Measurements from ENCODE around the gene NT5M. TPM values are rescaled to one million over a fixed set of nuclear protein-coding genes. Genes with fewer than 3 reads are reported as not detected.
"Not testable (repeated sequence)": the region's sequence is repeated elsewhere in the genome, so short reads cannot be mapped to it uniquely, and the experiment has no call there.

The NT5M gene
- total RNA-seq, 1 experiment from 2014 or later: 2.9 TPM

DNA sequence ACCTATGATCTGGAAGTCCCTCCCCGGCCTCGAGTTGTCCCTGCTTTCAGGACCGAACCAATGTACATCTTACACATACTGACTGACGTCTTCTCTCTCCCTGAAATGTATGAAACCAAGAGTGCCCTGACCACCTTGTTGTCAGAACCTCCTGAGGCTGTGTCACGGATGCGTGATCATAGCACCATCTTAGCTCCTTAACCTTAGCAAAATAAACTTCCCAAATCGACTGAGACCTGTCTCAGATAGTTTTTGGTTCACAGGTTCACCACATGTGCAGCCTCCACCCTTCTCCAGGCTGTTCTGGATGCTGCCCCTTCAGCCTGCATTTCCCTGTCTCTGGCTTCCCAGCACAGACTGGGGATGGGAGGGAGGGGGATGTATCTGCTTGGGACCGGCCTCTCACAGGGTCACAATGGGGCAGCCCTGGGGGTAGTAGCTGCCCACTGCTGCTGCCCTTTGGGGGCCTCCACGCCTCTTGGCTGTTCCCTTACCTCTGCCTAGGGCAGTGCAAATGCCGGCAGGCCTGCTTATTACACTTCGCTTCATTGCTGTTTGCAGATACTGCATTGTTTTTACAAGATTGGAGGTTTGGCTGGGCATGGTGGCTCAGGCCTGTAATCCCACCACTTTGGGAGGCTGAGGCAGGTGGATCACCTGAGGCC, 69.8 kb downstream of the NT5M start:
- DNase-seq (ENCODE audit: low read depth): no peak

DNA sequence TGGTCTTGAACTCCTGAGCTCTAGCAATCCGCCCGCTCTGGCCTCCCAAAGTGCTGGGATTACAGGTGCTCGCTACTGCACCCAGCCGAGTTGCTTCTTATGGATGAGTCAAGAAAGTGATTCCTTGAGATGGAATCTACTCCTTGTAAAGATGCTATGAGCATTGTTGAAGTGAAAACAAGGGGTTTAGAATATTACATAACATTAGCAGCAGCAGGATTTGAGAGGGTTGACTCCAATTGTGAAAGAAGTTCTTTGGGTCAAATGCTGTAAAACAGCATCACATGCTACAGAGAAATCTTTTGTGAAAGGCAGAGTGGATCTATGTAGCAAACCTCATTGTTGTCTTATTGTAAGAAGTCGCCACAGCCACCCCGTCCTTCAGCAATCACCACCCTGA, 72.7 kb downstream of the NT5M start:
- no peak for DNase-seq (ENCODE audit: low read depth)

DNA sequence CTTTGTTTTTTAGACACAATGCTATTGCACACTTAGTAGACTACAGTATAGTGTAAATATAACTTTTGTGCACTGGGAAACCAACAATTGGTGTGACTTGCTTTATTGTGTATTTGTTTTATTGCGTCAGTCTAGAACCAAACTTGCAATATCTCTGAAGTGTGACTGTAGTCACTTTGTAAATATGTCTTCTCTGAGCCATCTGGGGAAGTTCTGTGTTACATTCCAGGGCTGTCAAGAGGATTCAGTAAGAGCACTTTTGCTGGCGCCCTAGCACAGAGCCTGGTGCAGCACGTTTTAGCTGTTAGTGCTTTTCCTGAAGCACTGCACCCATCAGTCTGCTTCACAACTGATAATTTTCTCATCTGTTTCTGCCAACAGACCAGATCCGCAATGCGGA, 73.2 kb downstream of the NT5M start:
- no peak for DNase-seq (ENCODE audit: low read depth)

DNA sequence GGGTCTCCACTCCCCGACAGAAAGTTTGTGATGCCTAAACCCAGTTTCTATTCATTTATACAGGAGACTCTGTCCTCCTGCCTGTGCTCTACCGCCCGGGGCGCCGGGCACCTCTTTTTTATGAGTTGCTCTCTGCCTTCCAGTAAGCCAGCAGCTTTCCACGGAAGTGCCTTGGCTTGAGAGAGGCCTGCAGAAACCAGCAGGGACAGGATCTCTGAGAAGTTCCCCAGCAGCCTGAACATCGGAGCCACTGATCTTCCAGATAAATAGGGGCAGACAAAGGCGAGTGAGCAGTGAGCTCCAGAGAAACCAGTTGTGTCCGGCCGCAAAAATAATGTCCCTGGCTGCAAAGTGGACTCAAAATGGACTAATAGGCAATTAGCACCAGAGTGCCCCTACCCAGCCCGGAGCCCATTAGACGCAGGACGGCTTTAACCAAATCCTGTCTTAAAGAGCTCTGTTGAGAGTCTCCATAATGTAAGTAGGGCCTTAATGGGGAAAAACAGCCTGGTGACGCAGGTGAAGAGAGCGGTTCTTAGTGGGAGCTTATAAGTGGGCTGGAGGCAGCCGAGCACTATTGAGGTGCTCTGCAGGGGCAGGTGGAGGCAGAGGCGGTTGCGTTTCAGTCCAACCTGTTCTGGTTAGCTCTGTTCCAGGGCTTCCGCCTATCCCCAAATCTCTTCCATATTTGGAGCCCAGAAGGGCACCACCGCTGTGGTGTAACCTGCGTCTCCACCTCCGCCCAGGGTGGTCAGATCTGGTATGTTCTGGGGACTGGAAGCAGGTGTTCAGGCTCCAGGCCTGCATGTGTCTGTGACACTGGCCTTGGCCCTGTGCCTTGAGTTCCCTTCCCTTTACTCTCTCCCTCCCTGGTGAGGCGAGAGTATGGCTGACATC, 74.1 kb downstream of the NT5M start:
- DNase-seq (ENCODE audit: low read depth): no peak

DNA sequence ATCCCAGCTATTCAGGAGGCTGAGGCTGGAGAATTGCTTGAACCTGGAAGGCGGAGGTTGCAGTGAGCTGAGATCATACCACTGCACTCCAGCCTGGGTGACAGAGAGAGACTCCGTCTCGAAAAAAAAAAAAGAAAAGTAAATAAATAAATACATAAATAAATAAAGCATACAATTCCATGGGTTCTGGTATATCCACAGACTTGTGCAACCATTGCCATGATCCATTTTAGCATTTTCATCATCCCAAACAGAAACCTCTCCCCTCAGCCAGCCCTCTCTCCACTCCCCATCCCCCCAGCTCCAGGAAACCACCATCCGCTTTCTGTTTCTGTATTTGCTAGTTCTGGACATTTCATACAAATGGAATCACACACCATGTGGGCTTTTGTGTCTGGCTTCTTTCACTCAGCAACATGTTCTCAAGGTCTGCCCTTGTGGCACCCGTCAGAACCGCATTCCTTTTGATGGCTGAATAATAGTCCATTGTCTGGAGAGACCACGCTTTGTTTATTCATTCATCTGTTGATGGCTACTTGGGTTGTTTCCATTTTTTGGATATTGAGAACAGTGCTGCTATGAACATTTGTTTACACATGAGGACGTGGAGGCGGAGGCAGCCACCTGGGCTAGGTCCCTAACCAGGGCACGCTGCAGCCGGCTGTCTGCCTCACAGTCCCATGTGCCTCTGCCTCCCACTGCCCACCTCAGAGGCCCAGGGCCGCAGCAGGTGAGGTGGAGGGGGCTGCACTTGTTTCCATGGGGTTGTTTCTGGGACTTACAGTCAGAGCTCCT, 76.2 kb downstream of the NT5M start:
- DNase-seq (ENCODE audit: low read depth): no peak

DNA sequence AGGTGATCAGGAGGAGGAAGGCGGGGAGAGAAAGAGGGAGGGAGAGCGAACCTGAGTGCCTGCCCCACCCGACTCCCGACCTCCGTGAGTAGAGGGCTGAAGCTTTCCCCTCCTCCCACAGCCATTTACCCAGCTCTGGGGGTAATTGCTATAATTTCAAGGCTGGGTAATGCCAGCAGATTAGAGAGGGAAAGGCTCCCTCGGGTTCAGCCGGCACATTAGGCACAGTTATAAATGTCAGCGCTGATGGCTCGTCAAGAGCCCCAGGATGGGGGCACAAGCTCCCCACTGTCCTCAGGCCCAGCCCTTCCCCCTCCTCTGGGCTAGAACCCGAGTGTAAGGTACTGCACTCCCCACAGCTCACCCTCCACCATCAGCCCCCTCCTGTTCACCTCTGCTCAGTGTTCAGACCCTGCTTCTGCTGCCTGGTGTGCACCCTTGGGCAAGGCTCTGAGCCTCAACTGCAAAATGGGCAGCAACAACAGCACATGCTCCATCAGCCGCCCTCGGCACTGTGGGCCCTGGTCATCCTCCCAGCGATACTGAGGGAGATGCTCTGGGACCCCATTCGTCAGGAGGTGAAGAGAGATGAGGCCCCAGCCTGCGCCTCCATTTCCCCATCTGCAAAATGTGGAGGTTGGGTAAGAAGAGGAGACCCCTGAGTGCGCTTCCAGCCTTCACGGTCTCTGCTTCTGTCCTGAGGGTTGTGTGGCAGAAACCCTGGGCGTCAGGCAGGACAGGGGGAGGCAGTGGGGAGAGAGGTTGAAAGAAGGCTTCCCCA, 77.2 kb downstream of the NT5M start:
- no peak for DNase-seq (ENCODE audit: low read depth)

DNA sequence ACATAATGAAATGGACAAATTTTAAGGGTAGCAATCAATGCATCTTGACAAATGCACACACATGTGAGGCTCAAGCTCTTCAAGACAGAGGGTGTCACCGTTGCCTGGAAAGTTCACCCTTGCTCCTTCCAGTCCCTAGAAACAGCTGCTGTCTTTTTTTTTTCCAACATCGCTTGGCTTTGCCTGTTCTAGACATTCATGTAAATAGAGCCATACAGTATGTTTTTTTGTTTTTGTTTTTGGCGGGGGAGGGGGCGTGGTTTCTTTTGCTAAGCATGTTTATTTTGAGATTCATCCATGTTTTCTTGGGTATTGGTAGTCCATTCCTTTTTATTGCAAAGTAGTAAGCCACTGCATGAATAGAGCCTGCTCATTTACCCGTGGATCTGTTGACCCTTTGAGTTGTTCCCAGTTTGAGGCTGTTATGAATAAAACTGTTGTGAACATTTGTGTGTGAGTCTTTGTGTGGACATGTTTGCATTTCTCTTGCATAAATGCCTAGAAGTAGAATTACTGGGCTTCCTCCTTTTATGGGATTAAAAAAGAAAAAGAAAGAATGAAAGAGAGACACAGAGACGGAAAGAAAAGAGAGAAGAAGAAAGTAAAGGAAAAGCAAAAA, 78.4 kb downstream of the NT5M start:
- no peak for DNase-seq (ENCODE audit: low read depth)

DNA sequence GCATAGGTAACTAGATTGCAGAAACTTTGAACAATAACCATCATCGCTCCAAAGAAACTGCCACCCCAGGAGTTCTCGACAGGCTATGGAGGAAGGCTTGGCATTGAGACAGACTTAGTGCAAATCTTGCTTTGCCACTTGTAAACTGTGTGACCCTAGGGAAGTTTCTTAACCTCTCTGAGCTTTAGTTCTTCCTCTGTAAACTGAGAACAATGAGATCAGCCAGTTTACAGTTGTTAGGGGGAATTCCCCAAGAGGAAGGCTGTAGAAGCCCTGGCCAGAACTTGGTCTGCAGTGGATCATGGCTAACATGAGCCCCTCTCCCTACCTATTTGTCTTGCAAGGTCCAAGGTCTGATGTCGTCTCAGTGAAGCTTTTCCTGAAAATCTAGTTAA, 78.9 kb downstream of the NT5M start:
- DNase-seq (ENCODE audit: low read depth): no peak

DNA sequence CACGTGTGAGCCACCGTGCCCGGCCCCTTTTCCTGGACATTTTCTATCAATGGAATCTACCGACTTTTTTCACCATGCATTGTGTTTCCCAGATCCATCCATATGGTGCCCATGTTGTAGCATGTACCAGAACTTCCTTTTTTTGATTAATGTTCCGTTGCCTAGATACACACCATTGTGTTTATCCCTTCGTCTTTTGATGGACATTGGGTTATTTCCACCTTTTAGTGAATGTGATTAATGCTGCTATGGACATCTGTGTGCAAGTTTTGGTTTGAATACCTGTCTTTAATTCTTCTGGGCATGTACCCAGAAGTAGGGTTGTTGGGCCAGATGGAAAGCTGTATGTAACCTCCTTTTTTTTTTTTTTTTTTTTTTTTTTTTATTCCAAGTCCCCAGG, 79.8 kb downstream of the NT5M start:
- DNase-seq (ENCODE audit: low read depth): no peak

DNA sequence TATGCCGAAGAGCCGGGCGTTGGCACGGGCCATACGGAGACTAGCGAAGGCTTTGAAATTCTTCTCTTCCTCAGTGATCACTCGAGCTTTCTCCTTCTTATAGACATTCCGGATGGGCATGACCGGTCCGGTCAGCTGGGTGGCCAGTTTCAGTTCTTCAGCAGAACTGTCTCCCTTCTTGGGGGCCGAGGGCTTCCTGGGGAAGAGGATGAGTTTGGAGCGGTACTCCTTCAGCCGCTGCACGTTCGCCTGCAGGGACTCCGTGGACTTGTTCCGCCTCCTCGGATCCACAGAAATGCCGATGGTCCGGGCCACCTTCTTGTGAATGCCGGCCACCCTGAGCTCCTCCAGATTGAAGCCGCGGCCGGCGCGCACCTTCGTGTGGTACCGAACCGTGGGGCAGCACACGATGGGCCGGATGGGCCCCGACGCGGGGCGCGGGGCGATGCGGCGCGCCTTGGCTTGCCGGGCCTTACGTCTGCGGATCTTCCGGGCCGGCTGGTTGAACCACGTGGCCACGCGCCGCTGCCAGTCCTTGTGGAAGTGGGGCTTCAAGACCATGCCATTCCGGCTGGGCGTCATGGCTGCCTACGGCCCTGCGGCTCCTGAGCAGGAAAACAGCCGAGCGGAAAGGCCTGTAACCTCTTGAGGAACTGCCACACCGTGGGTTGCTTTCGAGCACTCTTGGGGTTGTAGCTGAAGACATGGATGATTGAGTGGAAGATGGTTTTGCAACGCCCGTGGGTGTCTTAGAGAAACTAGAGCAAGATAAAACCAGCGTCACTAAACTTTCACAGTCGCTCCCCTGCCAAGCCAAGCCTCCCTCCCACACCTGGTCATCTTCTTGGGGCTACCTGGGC, 80.5 kb downstream of the NT5M start:
- DNase-seq (ENCODE audit: low read depth): not testable (repeated sequence)

DNA sequence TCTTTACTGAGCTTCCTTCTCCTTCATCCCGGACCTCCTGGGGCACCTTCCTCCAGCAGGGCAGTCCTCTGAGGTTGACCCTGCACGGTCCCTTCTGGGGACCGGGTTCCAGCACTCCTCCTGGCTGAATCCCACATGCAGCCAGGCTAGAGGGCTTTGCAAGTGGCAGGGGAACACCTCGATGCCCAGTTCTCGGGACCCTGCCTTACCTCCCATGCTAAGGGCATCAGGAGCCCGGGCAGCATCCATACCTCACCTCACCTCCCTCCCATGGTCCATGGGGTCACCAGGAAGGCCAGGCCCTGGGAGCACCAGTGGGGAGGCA, 81.1 kb downstream of the NT5M start:
- DNase-seq (ENCODE audit: low read depth): no peak

DNA sequence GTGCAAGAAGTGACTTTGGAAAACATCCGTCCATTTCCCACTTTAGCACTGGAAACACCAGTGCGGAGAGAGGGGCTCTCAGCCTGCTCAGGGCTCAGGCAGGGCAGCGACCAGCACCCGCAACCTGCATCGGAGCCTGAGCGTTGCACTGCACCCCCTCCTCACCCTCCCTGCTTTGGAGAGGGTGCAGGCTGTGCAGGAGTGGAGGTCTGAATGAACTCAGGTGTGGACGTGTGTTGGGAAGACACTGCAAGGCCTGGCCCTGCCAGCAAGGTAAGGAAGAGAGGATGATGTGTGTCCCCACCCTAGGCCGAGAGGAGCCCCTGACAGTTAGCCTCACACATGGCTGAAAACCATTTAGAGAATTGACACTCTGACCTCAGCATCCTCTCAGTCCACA, 81.8 kb downstream of the NT5M start:
- DNase-seq (ENCODE audit: low read depth): no peak

DNA sequence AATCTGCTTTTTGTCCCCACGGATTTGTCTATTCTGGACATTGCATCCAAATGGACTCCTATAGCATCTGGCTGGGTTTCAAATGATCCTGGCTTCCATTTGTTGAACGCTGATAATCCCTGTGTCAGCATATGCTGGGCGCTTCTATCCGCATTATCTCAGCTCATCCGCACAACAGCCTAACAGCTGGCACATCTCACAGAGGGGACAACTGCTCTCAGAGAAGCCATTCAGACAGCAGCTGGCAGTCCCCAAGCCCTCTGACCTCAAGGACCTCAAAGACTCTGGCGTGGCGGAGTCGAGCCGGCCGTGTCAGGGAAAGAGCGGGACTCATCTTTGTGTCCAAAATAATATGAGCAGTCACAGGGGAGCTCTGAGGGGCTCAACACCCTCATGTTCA, 82.3 kb downstream of the NT5M start:
- no peak for DNase-seq (ENCODE audit: low read depth)

DNA sequence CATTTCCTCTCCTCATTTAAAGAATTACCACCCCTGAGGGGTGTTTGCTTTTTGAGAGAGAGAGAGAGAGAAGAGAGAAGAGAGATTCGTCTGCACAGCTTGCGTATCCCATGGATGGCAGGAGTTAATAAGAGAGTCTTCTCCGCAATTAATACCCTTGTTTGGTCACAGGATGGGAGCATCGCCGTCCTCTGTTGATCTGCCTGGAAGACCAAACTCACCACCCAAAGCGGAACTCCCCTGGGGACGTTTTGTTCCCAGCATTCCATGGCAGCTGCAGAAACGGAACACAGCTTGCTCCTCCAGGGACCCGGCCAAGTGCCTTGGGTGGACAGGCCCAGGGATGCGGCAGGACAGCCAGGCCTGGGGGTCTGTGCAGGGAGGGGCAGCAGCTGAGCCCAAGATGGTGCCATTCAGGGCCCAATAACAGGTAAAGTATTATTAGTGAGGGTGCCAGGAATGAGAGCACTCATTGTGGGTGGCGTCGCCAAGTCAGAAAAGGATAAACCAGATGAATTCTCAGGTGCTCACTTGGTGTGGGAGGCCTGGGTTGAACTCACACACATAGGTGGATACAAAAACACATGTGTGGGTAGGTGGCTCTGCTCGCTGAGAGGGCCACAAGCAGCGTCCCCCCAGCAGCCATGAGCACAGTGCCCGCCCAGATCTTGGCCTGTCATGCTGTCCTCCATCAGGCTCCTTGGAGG, 83.1 kb downstream of the NT5M start:
- no peak for DNase-seq (ENCODE audit: low read depth)

DNA sequence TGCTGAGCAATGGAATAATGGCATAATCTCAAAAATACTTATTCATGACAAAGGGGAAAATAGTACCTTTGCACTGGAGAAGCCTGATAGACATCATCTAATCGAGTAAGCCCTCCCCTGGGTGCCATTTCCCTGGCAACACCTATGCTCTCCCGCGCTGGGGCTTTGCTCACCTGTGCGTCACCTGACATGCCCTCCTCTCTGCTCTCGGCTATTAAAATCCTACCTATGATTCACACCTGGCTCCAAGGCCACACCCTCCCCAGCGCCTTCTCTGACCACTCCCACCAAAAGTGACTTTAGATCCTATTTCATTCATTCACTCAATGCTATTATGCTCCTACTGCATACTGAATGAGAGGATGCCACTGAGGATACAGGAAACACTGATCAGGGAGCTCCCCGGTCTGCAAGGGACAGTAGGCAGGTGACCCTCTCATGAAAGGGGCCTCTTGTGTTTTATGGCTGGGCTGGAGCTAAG, 83.9 kb downstream of the NT5M start:
- DNase-seq (ENCODE audit: low read depth): no peak

DNA sequence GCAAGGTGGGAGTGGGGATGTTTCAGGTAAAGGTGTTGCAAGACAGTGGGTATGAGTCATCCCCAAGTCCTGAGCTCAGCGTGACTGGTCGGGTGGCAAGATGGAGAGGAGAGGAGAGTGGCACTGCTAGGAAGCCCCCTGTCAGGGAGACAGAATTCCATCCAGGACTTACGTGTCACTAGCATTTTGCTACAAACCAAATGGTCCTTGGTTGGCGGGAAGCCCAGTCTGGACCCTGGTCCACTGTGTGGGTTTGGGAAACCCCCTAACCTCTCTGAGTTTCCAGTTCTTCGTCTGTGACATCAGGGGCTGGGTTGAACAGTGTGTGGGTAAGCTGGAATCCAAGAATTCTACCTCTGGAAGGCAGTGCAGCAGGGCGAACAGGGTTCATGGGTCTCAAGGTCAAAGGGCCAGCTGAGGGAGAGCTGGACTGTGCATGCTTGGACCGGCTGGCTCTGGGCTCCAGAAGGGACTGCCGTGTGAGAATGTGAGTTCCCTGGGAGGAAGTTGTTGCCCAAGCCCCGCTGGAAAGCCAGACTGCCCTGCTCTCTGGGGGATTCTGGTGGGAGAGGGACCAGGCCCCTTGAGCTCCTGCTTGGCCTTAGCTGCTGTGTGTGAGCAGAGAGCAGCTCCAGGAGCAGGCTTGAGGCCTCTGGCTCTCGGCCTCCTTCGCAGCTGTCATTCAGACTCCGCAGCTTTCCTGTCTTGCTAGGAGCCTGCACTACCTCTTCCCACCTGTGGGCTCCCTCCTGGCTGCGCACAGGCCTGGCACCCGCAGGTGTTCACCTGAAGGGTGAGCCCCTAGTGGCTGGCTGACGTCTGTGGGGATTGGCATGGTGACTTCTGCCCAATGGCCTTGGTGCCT, 84.6 kb downstream of the NT5M start:
- DNase-seq (ENCODE audit: low read depth): no peak

DNA sequence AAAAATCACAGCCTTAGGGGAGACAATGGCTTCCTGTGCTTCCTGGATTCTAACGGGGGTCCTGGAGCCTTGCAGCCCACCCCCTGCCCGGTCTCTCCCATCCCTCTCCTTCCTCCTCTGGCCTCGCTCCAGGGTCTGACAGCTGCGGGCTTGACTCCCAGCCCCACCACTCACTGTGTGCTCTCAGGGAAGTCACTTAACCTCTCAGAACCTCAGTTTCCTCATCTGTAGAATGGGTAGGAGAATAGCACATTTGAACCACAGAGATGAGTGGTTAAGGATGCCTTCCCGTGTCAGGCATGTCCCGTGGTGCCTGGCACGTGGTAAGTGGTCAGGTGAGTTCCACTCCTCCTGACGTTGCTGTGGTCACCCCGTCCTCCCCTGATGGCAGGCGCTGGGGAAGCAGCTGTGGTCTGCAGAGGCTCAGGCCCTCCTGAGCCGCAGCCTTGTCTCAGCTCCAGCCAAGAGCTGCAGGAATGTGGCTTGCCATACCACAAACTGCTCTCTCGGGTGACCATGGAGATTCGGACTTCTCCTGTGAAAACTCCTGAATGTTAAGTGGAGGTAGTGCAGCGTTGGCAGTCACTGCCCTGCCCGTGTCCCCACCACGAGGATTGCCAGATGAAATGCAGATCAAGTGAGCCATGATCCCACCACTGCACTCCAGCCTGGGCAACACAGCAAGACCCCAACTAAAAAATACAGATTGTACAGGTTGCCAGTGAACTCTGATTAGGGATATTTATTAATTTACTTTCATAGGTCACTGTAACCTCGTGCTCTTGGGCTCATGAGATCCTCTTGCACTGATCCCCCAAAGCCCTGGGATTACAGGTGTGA, 85.7 kb downstream of the NT5M start:
- peak; percentile 34 for DNase-seq (ENCODE audit: low read depth)
